GM21576 (cell line): ENCODE results near the gene CDK5R2.

Experiments
- ATAC-seq: cut with Tn5 transposase; IDR thresholded peaks from one replicate; pipeline ENCODE4 v1.9.1; 2021; ENCODE audit warnings: mild to moderate bottlenecking, moderate library complexity; ENCODE audit not compliant: unreplicated experiment

The CDK5R2 gene

GRCh38 chr2:219001577-219002394 is 42.3 kb downstream of the CDK5R2 start:
- no peak for ATAC-seq

GRCh38 chr2:219002395-219003266 is 43.2 kb downstream of the CDK5R2 start:
- ATAC-seq: no peak

GRCh38 chr2:219003267-219003634 is 43.8 kb downstream of the CDK5R2 start:
- no peak for ATAC-seq

GRCh38 chr2:219003979-219004378 is 44.5 kb downstream of the CDK5R2 start:
- no peak for ATAC-seq

GRCh38 chr2:219009294-219009693 is 49.8 kb downstream of the CDK5R2 start:
- ATAC-seq: no peak

DNA sequence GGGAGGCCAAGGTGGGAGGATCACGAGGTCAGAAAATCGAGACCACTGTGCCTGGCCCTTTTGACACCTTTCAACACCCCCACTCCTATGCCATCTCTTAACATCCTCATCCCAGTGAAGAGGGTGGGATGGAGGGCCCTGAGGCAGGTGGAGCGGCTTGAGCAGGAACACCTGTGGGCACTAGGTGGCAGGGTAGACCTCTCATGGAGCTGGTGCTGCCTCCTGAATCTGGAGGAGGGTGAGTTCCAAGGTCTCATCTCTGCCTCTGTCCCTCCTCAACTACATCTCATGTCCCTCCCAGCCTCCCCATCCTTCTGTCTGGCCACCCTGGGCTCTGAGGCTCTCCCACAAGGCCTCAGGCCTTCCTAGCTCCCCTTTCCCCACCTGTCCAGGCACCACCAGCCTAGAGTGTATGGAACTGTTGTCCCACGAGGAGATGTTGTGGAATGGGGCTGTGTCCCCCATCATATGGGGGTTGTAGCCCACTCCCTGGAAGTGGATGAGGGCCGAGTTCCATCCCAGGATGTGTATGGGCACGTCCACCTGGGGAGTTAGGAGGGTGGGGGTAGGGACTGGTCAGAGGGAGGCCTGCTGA is 50.8 kb downstream of the CDK5R2 start:
- ATAC-seq: no peak

- ATAC-seq: no peak
Observed at GRCh38 chr2:219010873-219011272, 51.4 kb downstream of the CDK5R2 start.
